NB4 (cell line): Measurements from ENCODE around the gene SHISAL2A.

Source experiments
- CTCF ChIP-seq: IDR thresholded peaks from one replicate; pipeline ENCODE4 v1.5.1; 2012; ENCODE audit warnings: low read depth, low read length
- MAX ChIP-seq: IDR thresholded peaks from 2 replicates; pipeline ENCODE4 v1.6.1; 2011; ENCODE audit warnings: low read depth, low read length
- POLR2A ChIP-seq: IDR thresholded peaks from 2 replicates; pipeline ENCODE4 v1.6.1; 2011; ENCODE audit warnings: mild to moderate bottlenecking; ENCODE audit not compliant: insufficient read length; ENCODE audit errors: extremely low read depth

- TF ChIP-seq CTCF (no peak), MAX (no peak), POLR2A (no peak)
Measured at GRCh38 chr1:52693843-52694242, 60.9 kb downstream of the SHISAL2A start.
